ENCODE measurements around the gene COX11. TPM values are rescaled to one million over a fixed set of nuclear protein-coding genes. Genes with fewer than 3 reads are reported as not detected.
A peak's percentile ranks its signal among the peaks of the same experiment; 100 is the strongest.

The COX11 gene
- total and polyA plus RNA-seq, 2 donors (not counting 1 experiment from before 2014, with no cell fraction given): 33.6 to 62.3 TPM

- H3K9me3 ChIP-seq (ENCODE audit: control insufficient read depth, insufficient read depth, low read depth, low read length): no peaks in the 10 kb centered on the region
- no peak overlapping the region for H2AFZ ChIP-seq (ENCODE audit: low read length)
- no peak overlapping the region for H3K27ac ChIP-seq (ENCODE audit: insufficient read depth, low read length)
- H3K36me3 ChIP-seq (ENCODE audit: control insufficient read depth, insufficient read depth, low read length): no peaks in the 10 kb centered on the region
- DNase-seq (ENCODE audit: low read depth in 2 of 2): no peak
- no peak overlapping the region for H3K9ac ChIP-seq (ENCODE audit: insufficient read depth, low read length)
- no peaks in the 10 kb centered on the region for H4K20me1 ChIP-seq (ENCODE audit: control insufficient read depth, extremely low read depth, insufficient read depth, low read length)
- no peaks in the 10 kb centered on the region for H3K4me1 ChIP-seq (ENCODE audit: control insufficient read depth, extremely low read depth, insufficient read depth, low read length)
- H3K27me3 ChIP-seq (ENCODE audit: control insufficient read depth, insufficient read depth, low read length): no peaks in the 10 kb centered on the region
- H3K79me2 ChIP-seq (ENCODE audit: control insufficient read depth, insufficient read depth, low read length): peaks cover 25% of the 10 kb centered on the region
- no peak overlapping the region for H3K4me3 ChIP-seq (replicated peaks in 1 of 4; ENCODE audit: control extremely low read depth in 1 of 4, insufficient read depth in 1 of 4, low read depth in 3 of 4, low read length in 4 of 4)
- H3K4me2 ChIP-seq (ENCODE audit: extremely low read depth, insufficient read depth, low read length): no peak overlapping the region
- TF ChIP-seq CTCF (conservative IDR thresholded peaks at IDR 0.05 in 1 of 2, IDR thresholded peaks at IDR 0.05 in 1 of 2; ENCODE audit: low read depth in 1 of 2, low read length in 2 of 2) (no peak), EZH2 (IDR thresholded peaks at IDR 0.05; ENCODE audit: low read length, missing control alignments) (no peak)
Observed at GRCh38 chr17:54971147-54971546, 2.7 kb upstream of the COX11 start.

- Histone ChIP-seq H4K20me1 (ENCODE audit: control insufficient read depth, extremely low read depth, insufficient read depth, low read length) (no peaks in the 10 kb centered on the region), H3K36me3 (ENCODE audit: control insufficient read depth, insufficient read depth, low read length) (no peaks in the 10 kb centered on the region), H3K4me3 (replicated peaks in 1 of 4; ENCODE audit: control extremely low read depth in 1 of 4, insufficient read depth in 1 of 4, low read depth in 3 of 4, low read length in 4 of 4) (peak overlapping the region; percentile 85 to 96 (median 90)), H3K4me2 (ENCODE audit: extremely low read depth, insufficient read depth, low read length) (peak overlapping the region; percentile 93), H3K9me3 (ENCODE audit: control insufficient read depth, insufficient read depth, low read depth, low read length) (no peaks in the 10 kb centered on the region), H3K4me1 (ENCODE audit: control insufficient read depth, extremely low read depth, insufficient read depth, low read length) (no peaks in the 10 kb centered on the region), H3K27ac (ENCODE audit: insufficient read depth, low read length) (no peak overlapping the region), H3K9ac (ENCODE audit: insufficient read depth, low read length) (peak overlapping the region; percentile 81), H3K79me2 (ENCODE audit: control insufficient read depth, insufficient read depth, low read length) (peaks cover 25% of the 10 kb centered on the region), H3K27me3 (ENCODE audit: control insufficient read depth, insufficient read depth, low read length) (no peaks in the 10 kb centered on the region), H2AFZ (ENCODE audit: low read length) (peak overlapping the region; percentile 0)
- no peak for DNase-seq (ENCODE audit: low read depth in 2 of 2)
- no peak for TF ChIP-seq CTCF (conservative IDR thresholded peaks at IDR 0.05 in 1 of 2, IDR thresholded peaks at IDR 0.05 in 1 of 2; ENCODE audit: low read depth in 1 of 2, low read length in 2 of 2)
- TF ChIP-seq EZH2 (IDR thresholded peaks at IDR 0.05; ENCODE audit: low read length, missing control alignments): no peak
Observed at GRCh38 chr17:54969658-54970572, 1.5 kb upstream of the COX11 start.

- Histone ChIP-seq H3K79me2 (ENCODE audit: control insufficient read depth, insufficient read depth, low read length) (peaks cover 25% of the 10 kb centered on the region), H3K36me3 (ENCODE audit: control insufficient read depth, insufficient read depth, low read length) (no peaks in the 10 kb centered on the region)
- peak; percentile 49 to 52 for DNase-seq (ENCODE audit: low read depth in 2 of 2)
Observed at GRCh38 chr17:54968988-54969332, 506 bp upstream of the COX11 start.

More at GRCh38 chr17:54968988-54969332, 506 bp upstream of the COX11 start:
- H3K4me2 ChIP-seq (ENCODE audit: extremely low read depth, insufficient read depth, low read length): peak overlapping the region; percentile 93
- peak overlapping the region; percentile 88 for H3K27ac ChIP-seq (ENCODE audit: insufficient read depth, low read length)
- no peaks in the 10 kb centered on the region for H4K20me1 ChIP-seq (ENCODE audit: control insufficient read depth, extremely low read depth, insufficient read depth, low read length)
- TF ChIP-seq EZH2 (IDR thresholded peaks at IDR 0.05; ENCODE audit: low read length, missing control alignments): no peak
- H3K9ac ChIP-seq (ENCODE audit: insufficient read depth, low read length): peak overlapping the region; percentile 81
- H3K4me3 ChIP-seq (replicated peaks in 1 of 4; ENCODE audit: control extremely low read depth in 1 of 4, insufficient read depth in 1 of 4, low read depth in 3 of 4, low read length in 4 of 4): peak overlapping the region; percentile 85 to 96 (median 90)
- no peaks in the 10 kb centered on the region for H3K27me3 ChIP-seq (ENCODE audit: control insufficient read depth, insufficient read depth, low read length)
- no peaks in the 10 kb centered on the region for H3K9me3 ChIP-seq (ENCODE audit: control insufficient read depth, insufficient read depth, low read depth, low read length)
- H2AFZ ChIP-seq (ENCODE audit: low read length): peak overlapping the region; percentile 97
- H3K4me1 ChIP-seq (ENCODE audit: control insufficient read depth, extremely low read depth, insufficient read depth, low read length): no peaks in the 10 kb centered on the region

Measured in fibroblast of lung (primary cell).